ENCODE data around the gene CRYM. TPM values are rescaled to one million over a fixed set of nuclear protein-coding genes. Genes with fewer than 3 reads are reported as not detected.

CRYM gene
- total RNA-seq, 1 donor from 2014 or later, result not detected

DNA sequence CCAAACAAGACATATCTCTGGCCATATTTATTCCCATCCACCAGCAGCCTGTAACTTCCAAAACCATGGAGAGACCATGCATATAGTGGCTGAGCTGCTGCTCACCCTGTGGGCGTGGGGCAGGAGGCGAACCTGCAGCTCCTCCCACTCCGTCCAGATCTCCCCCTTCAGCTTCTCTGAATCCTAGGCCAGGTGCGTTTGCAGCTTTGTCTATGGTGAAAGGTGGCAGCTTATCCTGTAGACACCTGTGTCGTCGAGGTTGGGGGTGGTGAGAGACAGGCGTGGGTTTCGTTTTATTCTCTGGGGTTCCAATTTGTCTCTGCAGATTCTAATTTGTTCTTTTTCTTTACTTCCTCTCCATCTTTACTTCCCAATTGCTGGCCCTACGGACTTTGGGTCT is 54.3 kb downstream of the CRYM start:
- TF ChIP-seq, protein P1, sequence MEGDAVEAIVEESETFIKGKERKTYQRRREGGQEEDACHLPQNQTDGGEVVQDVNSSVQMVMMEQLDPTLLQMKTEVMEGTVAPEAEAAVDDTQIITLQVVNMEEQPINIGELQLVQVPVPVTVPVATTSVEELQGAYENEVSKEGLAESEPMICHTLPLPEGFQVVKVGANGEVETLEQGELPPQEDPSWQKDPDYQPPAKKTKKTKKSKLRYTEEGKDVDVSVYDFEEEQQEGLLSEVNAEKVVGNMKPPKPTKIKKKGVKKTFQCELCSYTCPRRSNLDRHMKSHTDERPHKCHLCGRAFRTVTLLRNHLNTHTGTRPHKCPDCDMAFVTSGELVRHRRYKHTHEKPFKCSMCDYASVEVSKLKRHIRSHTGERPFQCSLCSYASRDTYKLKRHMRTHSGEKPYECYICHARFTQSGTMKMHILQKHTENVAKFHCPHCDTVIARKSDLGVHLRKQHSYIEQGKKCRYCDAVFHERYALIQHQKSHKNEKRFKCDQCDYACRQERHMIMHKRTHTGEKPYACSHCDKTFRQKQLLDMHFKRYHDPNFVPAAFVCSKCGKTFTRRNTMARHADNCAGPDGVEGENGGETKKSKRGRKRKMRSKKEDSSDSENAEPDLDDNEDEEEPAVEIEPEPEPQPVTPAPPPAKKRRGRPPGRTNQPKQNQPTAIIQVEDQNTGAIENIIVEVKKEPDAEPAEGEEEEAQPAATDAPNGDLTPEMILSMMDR (IDR thresholded peaks at IDR 0.05; ENCODE audit: partially characterized antibody, unreplicated experiment), result no peak
- no peaks in the 10 kb centered on the region for H3K36me3 Mint-ChIP-seq (ENCODE audit: unreplicated experiment)
- DNase-seq, result no peak
- no peaks in the 10 kb centered on the region for H3K4me1 Mint-ChIP-seq (ENCODE audit: low read depth, unreplicated experiment)
- H3K9me3 Mint-ChIP-seq (ENCODE audit: unreplicated experiment), result peaks cover 2% of the 10 kb centered on the region
- H3K27ac Mint-ChIP-seq (ENCODE audit: unreplicated experiment), result no peak overlapping the region
- H3K27me3 Mint-ChIP-seq (ENCODE audit: unreplicated experiment), result peaks cover 2% of the 10 kb centered on the region
- no peak overlapping the region for H3K4me3 Mint-ChIP-seq (ENCODE audit: unreplicated experiment)

DNA sequence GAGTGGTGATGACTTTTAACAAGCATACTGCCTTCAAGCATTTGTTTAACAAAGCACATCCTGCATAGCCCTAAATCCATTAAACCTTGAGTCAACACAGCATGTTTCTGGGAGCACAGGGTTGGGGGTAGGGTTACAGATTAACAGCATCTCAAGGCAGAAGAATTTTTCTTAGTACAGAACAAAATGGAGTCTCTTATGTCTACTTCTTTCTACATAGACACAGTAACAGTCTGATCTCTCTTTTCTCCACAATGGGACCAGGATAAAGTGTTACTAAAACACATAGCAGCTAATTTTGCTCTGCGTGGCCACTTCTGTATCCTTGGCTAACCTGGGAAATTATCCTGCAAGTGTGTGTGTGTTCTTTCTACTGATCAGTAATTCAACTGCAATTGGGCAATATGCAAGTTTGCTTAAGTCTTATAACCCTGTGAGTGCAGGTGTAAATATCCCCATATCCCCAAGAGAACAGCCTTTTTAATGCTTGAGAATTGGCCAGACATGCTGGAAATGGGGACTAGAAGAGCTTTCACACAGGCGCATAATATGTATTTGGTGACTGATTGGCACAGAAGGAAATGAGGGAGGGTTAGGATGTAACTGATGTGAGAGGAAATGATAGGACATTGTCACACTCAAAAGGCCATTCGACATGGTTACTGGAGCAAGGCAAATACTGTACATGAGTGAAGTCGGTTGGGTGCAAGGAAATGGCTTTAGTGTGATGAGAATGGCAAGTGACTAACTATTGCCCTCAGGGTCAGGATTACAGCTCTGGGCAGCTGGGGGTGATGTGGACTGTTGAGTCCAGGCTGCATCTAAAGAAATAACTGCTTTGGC is 55.4 kb downstream of the CRYM start:
- DNase-seq, result no peak
- Mint-ChIP-seq H3K9me3 (ENCODE audit: unreplicated experiment) (peaks cover 2% of the 10 kb centered on the region), H3K27ac (ENCODE audit: unreplicated experiment) (no peak overlapping the region), H3K27me3 (ENCODE audit: unreplicated experiment) (peaks cover 2% of the 10 kb centered on the region), H3K4me3 (ENCODE audit: unreplicated experiment) (no peak overlapping the region), H3K36me3 (ENCODE audit: unreplicated experiment) (no peaks in the 10 kb centered on the region), H3K4me1 (ENCODE audit: low read depth, unreplicated experiment) (no peaks in the 10 kb centered on the region)
- TF ChIP-seq, protein P1 (IDR thresholded peaks at IDR 0.05; ENCODE audit: partially characterized antibody, unreplicated experiment), result no peak

DNA sequence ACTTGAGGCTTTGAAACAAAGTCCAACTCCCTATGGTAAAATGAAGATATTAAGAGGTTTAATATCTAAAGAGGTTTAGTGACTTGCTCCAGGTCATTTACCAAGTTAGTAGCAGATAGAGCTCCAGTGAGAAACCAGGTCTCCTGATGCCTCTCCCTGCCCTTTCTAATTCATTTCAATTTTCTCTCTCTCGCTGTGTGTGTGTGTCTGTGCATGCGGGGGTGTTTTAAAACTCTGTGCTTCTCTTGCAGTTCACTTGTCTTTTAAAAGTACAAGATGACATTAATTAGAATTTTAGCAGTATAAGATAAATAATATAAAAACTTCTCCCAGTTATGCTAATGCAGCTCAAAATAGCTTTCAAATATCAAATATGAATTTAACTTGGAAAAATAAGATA is 58.5 kb downstream of the CRYM start:
- Mint-ChIP-seq H3K9me3 (ENCODE audit: unreplicated experiment) (peaks cover 3% of the 10 kb centered on the region), H3K4me1 (ENCODE audit: low read depth, unreplicated experiment) (no peaks in the 10 kb centered on the region), H3K36me3 (ENCODE audit: unreplicated experiment) (no peaks in the 10 kb centered on the region), H3K27me3 (ENCODE audit: unreplicated experiment) (no peaks in the 10 kb centered on the region), H3K27ac (ENCODE audit: unreplicated experiment) (no peak overlapping the region), H3K4me3 (ENCODE audit: unreplicated experiment) (no peak overlapping the region)
- TF ChIP-seq, protein P1 (IDR thresholded peaks at IDR 0.05; ENCODE audit: partially characterized antibody, unreplicated experiment), result no peak
- DNase-seq, result no peak

DNA sequence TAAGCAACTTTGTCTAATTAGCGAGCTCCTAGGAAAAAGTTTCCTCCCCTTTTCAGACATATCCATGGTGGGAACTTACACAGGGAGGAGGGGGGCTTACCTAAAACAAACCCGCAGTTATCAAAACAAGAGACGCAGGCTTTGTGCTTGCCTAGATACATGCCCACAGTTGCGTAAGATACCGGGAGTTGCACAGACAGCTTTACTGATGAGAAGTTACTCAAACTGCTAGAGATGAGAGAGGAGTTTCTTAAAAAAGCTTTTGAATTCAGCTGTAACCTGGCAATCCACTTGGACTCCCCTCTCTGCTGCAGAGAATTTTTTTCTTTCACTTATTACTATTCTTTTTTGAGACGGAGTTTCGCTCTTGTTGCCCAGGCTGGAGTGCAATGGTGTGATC is 59.9 kb downstream of the CRYM start:
- Mint-ChIP-seq H3K4me1 (ENCODE audit: low read depth, unreplicated experiment) (no peaks in the 10 kb centered on the region), H3K4me3 (ENCODE audit: unreplicated experiment) (no peak overlapping the region), H3K27me3 (ENCODE audit: unreplicated experiment) (no peaks in the 10 kb centered on the region), H3K9me3 (ENCODE audit: unreplicated experiment) (peaks cover 3% of the 10 kb centered on the region), H3K27ac (ENCODE audit: unreplicated experiment) (no peak overlapping the region), H3K36me3 (ENCODE audit: unreplicated experiment) (no peaks in the 10 kb centered on the region)
- TF ChIP-seq, protein P1 (IDR thresholded peaks at IDR 0.05; ENCODE audit: partially characterized antibody, unreplicated experiment), result no peak
- no peak for DNase-seq

DNA sequence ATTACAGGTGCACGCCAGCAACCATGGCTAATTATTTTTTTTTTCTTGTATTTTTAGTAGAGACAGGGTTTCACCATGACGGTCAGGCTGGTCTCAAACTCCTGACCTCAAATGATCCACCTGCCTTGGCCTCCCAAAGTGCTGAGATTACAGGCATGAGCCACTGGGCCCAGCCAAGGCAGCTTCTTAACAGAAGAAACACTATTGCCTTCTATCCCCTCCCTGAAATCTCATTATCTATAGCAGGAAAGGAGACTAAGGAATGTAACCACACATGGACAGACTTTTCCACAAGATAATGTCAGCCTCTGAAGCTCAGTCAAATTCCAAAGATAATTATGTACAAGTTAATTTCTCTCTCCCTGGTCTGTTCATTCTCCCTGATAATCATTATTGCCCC is 61.0 kb downstream of the CRYM start:
- Mint-ChIP-seq H3K27ac (ENCODE audit: unreplicated experiment) (no peak overlapping the region), H3K9me3 (ENCODE audit: unreplicated experiment) (peaks cover 3% of the 10 kb centered on the region), H3K4me1 (ENCODE audit: low read depth, unreplicated experiment) (no peaks in the 10 kb centered on the region), H3K36me3 (ENCODE audit: unreplicated experiment) (no peaks in the 10 kb centered on the region), H3K27me3 (ENCODE audit: unreplicated experiment) (no peaks in the 10 kb centered on the region), H3K4me3 (ENCODE audit: unreplicated experiment) (no peak overlapping the region)
- DNase-seq, result no peak
- TF ChIP-seq, protein P1 (IDR thresholded peaks at IDR 0.05; ENCODE audit: partially characterized antibody, unreplicated experiment), result no peak

All from glutamatergic neuron (in vitro differentiated cells).